RWPE1 (cell line): ENCODE data around the gene ITGB7.

Experiments used
- CTCF ChIA-PET: fragments of 350-600 bp; sonication (Branson Sonifier 250); formaldehyde crosslinking; extraction: SDS; loops from one replicate; lab custom pipeline; 2021; lab: Yijun Ruan, JAX
- POLR2A ChIA-PET: fragments of 400-600 bp; formaldehyde crosslinking; extraction: SDS; loops from one replicate; lab custom pipeline; 2020; ENCODE audit warnings: antibody characterized with exemption; ENCODE audit not compliant: low non-redundant PET; lab: Yijun Ruan, JAX
- DNase-seq: peaks from one replicate; pipeline ENCODE4 v3.0.0; 2012; ENCODE audit warnings: low spot score
- H3K27ac ChIP-seq: fragments of 450-650 bp; 2 replicates; pipeline ENCODE4 v1.5.1; 2017
- TF ChIP-seq, protein P1 (sequence below): fragments of 450-650 bp; conservative IDR thresholded peaks from 2 replicates; pipeline ENCODE4 v1.5.1; 2017; ENCODE audit warnings: low read depth, mild to moderate bottlenecking

Gene ITGB7

DNA sequence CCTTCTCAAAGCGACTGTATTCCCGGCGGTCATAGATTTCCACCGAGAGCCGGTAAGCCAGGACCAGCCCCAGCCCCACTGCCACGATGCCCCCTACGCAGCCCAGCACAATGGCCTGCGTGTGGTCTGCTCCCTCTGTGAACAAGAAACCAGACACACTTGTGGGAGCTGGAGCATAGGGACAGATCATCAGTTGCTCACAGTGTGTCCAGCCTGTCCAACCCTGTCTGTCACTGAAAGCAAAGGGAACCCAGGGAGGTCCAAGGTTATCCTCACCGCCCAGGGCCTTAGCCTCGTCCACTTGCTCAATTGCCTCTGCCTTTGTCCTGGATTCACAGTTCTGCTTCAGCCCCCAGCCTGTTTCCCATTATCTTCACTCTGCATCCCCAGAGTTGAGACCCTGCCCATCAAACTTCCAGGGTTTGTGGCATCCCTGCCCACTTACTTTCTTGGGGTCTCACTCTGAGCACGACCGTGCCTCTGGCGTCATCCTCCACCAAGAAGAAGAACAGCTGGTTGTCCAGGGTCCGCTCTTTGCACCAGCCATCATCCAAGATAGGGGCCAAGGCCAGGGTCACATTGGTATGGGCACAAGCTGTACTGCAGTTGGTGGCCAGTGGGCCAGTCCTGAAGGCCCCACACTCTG, 15.0 kb downstream of the ITGB7 start:
- CTCF ChIA-PET, result interaction anchor here (0.5 to 1.2 kb wide), 5 partner anchors 32 to 126 kb away, joined by 3 to 8 read pairs (median 4); no protein-coding TSS in a partner anchor
- TF ChIP-seq, protein P1, sequence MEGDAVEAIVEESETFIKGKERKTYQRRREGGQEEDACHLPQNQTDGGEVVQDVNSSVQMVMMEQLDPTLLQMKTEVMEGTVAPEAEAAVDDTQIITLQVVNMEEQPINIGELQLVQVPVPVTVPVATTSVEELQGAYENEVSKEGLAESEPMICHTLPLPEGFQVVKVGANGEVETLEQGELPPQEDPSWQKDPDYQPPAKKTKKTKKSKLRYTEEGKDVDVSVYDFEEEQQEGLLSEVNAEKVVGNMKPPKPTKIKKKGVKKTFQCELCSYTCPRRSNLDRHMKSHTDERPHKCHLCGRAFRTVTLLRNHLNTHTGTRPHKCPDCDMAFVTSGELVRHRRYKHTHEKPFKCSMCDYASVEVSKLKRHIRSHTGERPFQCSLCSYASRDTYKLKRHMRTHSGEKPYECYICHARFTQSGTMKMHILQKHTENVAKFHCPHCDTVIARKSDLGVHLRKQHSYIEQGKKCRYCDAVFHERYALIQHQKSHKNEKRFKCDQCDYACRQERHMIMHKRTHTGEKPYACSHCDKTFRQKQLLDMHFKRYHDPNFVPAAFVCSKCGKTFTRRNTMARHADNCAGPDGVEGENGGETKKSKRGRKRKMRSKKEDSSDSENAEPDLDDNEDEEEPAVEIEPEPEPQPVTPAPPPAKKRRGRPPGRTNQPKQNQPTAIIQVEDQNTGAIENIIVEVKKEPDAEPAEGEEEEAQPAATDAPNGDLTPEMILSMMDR, result no peak
- POLR2A ChIA-PET, result interaction anchor here (0.6 kb wide), 1 partner anchor 206 kb away, joined by 3 read pairs; no protein-coding TSS in a partner anchor
- peak overlapping the region; percentile 31 for H3K27ac ChIP-seq
- DNase-seq, result no peak

- peak overlapping the region; percentile 31 for H3K27ac ChIP-seq
- POLR2A ChIA-PET, result no interaction called here
- DNase-seq, result no peak
- CTCF ChIA-PET, result interaction anchor here (0.6 kb wide), 1 partner anchor 47 kb away, joined by 3 read pairs; no protein-coding TSS in a partner anchor
- TF ChIP-seq, protein P1, result no peak
These were observed 15.8 kb downstream of the ITGB7 start for GRCh38 chr12:53191096-53191884.

DNA sequence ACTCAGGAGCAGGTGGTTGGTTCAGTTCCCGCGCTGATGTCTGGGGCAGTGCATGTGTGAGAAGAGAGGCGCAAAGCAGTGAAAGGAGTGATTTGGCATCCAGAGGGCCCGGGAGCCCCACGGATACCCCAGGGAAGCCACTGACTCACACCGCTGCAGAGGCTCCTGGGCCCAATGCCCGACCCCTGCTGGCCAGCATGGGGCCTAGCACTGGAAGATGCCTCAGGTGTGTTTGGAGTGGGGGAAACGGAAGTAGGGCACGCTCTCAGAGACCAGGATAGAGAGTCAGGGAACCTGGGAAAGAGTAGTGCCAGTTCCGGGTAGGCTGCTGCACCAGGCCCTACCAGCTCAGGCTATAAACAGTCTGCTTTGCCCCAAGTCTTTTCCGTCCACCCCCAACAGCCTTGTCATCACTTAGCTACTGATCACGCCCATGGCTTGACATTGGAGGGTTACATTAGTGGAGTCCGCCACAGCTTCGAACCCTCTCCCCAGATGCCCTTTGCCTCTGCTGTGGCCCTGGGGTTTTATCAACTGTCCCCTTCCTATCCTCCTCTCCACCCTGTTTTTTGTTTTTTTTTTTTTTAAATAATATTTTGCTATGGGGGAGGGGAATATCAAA, 16.8 kb downstream of the ITGB7 start:
- peak overlapping the region; percentile 36 for H3K27ac ChIP-seq
- DNase-seq, result peak; percentile 50
- TF ChIP-seq, protein P1, result peak; percentile 44; the same call in 1 of the 2 replicates
- ChIA-PET CTCF (interaction anchor here (0.6 to 0.8 kb wide), 3 partner anchors 9 to 258 kb away, joined by 3 to 4 read pairs (median 4); no protein-coding TSS in a partner anchor), POLR2A (interaction anchor here (0.7 kb wide), 1 partner anchor 18 kb away, joined by 6 read pairs; no protein-coding TSS in a partner anchor)

DNA sequence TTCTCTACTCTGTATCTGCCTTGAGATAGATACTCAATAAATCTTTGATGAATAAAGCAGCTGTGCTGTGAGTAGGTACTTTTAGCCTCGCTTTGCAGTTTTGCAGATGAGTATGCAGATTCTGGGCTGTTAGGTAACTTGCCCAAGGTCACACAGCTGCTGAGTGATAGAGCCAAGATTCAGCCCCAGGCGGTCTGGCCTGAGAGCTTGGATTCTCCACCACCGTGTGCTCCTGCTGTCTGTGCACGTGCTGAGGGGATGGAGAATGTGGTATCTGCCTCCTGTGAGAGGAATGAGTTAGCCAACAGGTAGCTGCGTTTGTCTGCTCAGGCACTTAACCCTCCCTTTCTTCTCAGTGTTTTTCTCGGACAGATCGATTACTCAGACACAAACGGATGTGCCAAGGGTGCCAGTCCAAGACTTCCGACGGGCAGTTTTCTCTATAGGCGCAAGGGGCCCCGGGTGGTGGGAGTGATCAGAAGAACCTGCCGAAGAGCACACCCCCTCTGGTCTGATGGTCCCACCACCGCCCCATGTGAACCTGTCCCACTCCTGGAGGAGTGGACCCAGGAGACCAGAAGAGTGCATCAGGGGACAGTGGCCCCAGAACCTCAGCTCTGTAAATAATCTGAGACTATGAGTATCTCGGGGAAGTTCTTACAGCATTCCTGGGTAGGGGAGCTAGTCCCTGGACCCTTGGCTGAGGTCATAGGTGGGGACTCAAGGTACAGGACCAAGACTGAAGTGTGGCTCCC, 19.7 kb downstream of the ITGB7 start:
- TF ChIP-seq, protein P1, result no peak
- POLR2A ChIA-PET, result no interaction called here
- no peak overlapping the region; the same call in 1 of the 2 replicates for H3K27ac ChIP-seq
- DNase-seq, result no peak
- CTCF ChIA-PET, result interaction anchor here (0.6 to 1.2 kb wide), 2 partner anchors 26 to 36 kb away, joined by 3 to 9 read pairs; no protein-coding TSS in a partner anchor

- ChIA-PET POLR2A (no interaction called here), CTCF (interaction anchor here (0.6 to 1.2 kb wide), 2 partner anchors 27 to 36 kb away, joined by 3 to 9 read pairs; no protein-coding TSS in a partner anchor)
- no peak overlapping the region for H3K27ac ChIP-seq
- no peak for DNase-seq
- TF ChIP-seq, protein P1, result no peak
These were observed 20.3 kb downstream of the ITGB7 start for GRCh38 chr12:53186745-53187144.
